T follicular helper cell (primary cell): ENCODE measurements around the gene CHURC1.

Experiments
- DNase-seq: peaks from one replicate; pipeline ENCODE4 v3.0.0-alpha.2; 2020; ENCODE audit warnings: low read depth

The CHURC1 gene

DNA sequence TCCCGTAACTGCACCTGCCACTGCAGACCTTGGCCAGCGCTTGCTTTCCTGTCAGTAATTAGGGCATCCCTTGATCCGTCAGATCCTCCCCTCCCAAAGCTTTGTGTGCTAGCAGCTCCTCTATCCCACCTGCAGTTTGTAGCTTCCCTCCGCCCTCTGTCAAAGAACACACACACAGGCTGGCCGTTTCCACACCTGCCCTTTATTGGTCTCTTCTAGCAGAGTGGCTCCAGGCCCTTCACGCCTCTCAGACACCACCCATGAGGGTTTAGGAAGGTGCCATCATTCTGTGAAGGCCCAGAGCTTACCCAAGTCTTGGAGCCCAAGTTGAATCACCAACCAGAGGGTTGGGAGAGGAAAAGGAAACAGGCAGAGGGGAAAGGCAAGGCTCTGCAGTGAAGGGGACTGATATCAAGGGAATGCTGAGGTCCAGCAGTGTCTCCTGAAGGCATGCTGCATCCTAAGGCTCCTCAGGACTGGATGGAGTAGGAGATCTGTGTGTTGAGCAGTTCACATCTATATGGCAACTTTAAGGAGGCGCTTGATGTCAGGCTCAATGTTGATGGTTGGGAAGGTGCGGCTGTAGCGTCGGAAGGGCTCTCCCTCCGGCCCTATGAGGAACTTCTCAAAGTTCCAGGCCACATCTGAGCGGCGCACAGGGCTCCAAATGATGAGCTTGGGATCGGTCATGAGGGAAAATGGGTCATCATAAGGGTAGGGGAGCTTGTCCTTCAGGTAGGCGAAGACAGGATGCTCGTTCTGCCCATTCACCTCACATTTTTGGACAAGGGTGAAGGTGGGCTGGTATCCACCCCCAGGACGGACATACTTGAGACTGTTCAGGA, 24.9 kb downstream of the CHURC1 start:
- no peak for DNase-seq

DNA sequence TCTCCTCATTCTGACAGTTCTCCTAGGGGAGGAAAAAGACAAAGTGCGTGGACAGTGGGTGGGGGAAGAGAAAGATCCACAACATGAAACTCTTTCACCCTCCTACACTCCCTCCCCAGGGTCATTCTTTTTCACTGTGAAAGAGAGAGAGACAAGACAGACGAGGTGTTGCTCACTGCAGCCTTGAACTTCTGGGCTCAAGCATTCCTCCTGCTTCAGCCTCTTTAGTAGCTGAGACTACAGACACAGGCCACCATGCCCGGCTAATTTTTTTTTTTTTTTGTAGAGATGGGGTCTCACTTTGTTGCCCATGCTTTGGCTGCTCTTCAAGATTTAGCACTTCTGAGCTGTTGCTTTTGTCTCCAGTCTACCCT, 25.5 kb downstream of the CHURC1 start:
- no peak for DNase-seq

DNA sequence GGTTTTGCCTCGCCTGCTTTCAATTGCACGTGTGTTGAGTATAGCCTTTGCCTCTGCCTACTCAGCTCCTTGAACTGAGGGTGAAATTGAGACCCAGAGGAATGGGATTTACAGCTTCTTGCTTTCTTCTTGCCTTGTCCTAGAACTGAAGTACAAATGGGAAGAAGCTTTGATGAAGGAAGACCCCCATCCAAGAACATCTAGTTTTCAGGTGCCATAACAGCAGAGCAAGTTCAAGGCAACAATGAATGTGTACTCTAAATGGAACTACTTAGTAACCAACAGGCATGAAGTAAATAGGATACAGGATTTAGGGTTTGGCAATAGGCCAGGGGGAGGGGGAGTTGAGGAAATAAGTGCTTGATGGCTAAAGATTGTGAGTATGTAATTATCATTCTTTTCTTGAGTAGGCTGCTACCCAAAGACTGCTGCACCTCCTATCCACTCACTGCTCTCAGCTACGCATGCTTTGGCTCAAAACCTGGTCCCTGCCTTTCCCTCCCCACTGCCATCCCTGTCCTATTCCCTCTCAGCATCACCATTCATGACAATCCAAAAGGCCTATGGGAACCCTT, 26.2 kb downstream of the CHURC1 start:
- DNase-seq: no peak

DNA sequence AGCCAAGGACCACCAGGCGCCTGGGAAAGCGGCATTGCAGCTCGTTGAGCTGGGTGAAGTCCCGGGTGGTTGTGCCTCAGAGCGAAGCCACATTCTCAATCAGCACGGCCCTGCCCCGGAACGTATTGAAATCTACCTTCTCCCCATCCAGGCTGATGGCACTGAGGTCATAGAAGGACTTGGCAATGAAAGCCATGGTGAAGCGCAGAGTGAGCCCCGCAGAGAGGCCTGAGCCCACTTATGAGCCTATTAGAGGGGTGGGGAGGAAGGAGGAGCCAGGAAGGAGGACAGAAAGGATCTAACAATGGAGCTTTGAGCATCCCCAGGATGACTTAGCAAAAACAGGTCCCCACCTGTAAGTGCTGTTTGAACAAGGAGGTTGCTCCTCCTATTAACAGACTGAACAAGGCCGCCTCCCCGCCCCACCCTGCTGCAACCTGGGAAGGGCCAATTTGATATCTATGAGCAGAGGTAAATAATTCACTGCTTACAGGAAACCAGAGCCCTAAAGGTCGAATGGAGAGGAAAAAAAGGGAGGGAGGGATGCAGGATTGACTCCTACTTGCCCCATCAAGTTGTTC, 28.4 kb downstream of the CHURC1 start, which contains the start of gene GPX2:
Gene GPX2 (minus strand): TSS at position 215 of the 581 bp plus-strand sequence. CDS start 19 bp downstream, at position 196.
- no peak for DNase-seq

DNA sequence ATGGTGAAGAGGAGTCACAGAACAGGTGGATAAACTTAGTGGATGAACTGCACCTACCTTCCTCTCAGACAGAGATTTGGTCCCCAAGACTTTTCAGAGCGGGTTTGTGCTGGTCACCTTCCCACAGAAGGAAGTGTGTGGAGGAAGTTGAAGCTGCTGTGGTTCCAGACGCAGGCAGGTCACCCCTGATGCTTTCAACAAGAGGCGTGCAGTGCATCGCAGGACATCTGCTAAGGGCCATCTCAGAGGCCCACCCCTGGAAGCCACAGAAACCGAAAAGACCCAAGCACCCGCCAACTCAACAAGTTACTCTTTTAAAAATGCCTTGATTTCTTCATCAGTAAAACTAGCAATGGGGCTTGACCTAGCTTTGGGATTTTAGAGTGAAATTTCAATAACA, 29.3 kb downstream of the CHURC1 start:
- no peak for DNase-seq

DNA sequence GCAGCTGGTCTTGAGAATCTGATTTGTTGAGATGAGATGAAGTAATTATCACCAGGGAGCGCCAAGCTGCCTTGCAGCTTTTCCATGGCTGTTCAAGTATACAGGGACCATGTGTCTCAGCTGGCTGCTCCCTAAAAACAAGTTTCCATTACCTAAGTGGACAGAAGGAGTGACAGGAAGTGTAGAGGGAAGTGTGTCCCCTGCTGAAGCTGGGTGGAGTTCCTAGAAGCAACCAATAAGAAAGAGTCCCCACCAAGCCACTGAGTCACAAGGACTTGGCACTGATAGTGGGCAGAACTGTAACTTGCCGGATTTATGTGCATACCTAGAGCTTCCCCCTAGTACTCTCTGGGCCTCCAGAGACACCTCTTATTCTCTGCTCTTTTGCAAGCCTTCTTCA, 29.8 kb downstream of the CHURC1 start:
- DNase-seq: no peak

DNA sequence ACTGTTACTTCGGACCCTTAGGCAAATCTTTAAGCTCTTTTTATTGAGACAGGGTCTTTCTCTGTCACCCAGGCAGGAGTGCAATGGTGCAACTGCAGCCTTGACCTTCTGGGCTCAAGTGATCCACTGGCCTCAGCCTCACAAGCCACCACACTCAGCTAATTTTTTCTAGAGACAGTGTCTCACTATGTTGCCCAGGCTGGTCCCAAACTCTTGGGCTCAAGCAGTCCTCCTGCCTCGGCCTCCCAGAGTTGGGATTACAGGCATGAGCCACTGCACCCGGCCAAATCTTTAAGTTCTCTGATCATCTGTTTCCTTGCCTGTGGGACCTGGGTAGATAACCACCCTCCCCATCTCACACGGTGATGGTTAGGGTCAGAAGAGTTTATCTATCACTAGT, 30.6 kb downstream of the CHURC1 start:
- DNase-seq: no peak

DNA sequence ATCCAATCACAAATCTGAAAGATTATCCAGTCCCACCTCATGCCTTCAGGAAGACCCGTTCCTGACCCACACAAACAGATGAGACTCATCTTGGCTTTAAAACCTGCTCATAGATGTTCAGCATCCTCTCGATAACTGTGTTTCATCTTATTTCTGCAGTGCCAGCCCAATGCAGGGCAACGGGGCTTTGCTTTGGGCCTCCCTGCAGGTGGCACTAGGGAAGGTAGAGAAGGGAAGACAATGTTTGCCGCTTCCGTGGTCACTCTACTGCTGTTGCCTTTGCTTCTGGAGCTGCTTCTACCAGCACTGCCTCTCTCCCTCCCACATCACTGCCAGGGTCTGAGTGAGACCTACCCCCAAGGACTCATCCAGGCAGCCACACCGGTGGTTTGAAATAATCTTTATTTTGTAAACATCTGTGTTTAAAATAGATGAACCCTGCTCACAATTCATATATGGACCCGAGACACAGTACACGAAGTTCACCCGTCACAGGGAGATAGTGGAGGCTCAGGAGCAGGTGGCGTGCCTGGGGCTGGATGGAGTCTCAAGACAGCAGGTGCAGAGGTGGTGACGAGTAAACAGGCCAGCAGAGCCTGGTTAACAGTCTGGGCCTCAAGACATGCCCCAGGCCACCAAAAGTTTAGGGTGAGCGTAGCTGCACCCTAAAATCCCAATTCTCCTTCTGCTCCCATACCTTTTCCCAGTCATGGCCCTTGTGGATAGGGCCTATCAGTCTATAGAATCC, 31.4 kb downstream of the CHURC1 start:
- DNase-seq: no peak

DNA sequence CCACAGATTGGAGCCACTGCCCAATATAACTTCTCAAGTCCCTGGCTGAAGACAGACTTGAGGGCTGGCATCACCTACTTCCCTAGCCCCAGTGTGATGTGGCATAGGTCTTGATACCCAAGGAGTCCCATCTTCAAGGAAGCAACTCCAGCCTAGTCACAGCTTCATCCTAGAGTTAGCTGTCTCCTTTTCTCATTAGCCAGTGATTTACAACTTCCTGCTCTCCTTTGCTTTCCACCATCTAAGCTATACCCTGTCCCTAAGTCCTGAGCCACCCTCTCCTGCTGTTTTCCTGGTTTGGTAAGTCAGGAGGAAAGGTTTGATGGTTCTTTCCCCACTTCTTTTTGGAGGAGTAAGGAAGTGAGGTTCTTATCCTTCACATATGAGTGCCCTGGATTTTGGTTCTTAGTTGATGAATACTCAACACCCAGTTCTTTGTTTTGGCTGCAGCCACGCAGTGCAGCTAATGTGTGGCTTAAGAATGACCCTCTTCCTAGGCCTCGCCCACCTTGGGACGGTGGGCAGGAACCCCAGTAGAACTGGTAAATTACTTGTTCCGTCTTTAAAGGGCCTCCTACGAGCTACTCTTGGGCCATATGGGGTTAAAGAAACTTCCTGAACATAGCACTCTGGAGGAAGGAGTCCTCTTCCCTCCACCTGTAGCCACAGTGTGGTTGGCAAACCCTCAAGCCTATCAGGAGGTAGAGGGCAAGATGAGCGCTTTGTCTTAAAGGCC, 32.2 kb downstream of the CHURC1 start:
- no peak for DNase-seq

DNA sequence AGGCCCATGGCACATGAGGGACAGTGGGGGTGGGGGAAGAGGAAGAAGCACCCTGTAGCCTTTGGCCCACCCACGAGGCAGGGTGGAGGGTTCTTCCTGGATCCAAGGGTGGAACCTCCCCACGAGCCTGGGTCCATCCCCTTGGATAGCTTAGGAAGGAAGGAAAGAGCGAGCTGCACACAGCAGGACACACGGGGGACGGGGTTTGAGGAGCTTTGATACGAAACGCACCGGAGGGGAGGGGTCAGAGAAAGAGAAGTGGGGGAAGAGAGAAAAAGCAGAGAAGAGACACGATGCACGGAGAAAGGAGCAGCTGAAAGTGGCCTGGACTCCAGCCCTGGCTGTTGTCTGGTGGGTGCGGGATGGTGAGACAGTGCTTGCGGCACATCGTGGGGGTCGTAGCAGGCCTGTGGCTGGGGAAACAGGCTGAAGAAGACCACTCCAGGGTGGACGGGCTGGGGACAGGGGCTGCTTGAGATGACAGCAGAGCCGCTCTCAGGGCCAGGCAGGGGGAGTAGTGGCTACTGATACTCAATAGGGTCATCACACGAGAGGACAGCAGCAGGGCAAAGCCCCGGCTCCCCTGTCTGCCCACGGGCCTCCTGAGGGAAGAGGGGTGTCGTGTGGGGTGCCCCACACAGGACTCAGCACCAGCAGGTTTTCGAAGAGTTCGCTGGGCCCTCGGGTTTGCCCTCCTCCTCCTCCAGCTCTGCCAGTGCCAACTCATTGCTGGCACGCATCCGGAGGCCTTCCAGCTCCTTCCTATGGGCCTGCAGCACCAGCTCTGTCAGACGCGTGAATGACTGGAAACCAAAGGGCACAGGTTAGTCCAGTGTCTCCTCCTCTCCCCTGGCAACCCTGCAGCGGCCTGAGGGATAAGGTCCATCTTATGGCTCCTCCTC, 33.7 kb downstream of the CHURC1 start:
- no peak for DNase-seq

DNA sequence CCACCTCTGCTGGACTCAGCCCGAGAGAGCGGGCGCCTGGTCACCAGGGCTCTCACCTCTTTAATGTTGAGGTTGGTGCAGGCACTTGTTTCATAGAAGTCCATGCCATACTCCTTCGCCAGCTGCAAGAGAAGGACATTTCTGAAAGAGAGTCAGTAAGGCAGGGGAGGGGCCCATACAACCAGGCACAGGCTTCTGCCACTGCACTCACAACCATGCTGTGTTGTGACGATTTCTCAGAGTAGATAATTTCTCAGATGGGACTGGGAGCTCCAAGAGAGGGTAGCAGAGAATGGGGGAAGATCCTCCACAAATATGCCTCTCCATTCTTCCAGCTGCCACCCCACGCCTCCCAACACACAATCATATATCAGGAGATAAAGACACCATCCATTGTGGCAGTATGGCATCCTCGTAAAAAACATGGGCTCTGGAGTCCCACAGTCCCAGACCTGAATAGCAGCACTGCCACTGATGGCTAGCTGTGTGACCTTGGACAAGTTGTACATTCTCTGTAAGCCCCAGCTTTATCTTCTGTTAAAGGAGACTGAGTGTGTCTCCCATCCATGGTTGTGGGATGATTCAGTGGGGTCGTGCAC, 34.5 kb downstream of the CHURC1 start:
- DNase-seq: no peak

DNA sequence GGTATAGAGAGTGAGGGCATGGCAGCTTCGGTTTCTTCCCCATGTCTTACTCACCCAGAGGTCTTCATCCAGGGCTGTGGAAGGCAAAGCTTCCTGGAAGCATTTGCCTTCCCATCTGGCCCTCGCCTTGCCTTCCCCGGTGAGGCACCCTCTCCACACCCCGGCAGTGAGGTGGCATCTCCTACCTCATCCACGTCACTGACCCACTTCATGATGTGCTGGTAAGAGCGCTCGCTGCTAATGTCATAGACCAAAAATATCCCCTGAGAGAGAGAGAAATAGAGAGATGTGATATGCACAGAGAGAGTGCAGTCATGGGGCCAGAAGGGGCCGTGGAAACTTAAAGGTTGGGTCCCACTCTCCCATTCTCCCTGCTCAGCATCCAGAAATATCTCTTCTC, 36.6 kb downstream of the CHURC1 start:
- no peak for DNase-seq

DNA sequence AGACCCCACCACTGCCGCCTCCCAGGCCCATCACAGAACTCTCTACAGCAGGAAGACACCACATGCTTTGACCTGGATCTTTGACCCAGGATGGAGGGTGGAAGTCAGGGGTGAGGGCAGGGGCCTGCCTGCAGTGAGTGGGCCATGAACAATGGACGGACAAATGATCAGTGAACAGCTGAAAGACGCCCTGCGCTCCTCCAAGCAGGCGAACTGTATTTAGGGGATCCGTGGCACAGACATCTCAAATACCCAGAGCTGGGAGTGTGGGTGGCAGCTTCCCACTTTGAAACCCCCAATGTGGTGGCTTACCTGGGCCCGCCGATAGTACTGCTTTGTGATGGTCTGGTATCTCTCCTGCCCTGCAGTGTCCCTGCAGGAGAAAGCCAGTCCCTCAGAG, 37.0 kb downstream of the CHURC1 start:
- DNase-seq: no peak

DNA sequence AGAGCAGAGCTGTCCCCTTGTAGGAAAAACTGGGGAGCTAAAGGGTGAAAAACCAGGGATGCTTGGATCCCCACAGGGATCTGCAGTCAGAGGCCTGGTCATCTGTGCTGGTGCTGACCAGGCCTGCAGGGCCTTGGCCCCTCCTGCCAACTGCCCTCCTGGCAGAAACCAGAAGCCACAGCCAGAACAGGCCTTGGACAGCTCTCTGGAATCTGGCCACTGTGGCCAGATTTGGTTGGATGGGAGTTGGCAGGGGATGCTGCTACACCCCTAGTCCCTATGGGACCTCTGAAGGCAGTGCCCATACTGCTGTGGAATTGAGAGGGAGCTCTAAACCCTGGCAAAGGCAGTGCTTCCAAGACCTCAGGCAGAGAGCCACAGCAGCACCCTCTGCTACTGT, 37.5 kb downstream of the CHURC1 start:
- no peak for DNase-seq

DNA sequence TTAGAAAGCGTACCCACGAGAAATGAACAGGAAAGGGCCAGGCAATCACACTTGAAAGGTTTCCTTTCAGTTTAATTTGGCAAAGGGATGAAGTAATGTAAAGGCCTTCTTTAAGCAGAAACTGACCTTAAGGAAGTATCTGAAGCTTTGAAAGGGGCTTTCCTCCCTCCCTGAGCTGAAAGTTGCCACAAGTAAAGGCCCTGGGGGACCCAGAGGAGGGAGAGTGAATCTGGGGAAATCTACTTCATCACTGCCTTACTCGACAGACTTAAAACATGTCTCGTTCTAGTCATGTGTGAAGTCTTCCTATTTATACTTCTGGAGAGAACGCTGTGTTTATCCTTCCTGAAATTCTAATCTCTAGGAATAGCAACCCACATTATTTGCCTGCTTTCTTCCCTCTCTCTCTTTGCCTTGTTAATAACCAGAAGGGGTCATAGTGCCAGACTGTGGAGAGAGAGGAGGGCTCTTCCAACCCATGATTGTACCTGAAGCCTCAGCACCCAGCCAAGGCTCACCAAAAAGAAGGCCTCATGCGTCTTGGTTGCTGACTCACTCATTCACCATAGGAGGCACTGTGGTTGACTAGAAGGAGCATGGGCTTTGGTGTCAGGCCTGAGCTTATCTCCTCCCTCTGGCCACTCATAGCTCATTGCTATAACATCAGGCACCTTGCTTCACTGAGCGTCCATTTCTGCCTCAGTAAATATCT, 38.5 kb downstream of the CHURC1 start:
- DNase-seq: no peak

DNA sequence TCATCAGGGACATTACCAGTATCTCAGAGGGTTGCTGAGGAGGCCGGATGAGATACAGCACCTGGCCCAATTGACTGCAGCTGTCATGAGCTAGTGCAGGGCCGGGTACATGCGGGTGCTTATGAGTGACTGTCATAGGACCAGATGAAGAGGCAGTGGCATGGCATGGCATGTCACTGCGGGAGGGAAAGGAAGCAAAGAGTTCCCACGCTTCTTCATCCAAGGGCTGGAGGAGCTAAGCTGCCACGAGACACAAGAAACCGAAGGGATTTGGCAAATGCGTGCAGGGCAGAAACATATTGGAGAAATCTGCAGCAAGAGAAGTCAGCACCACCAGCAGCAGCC, 39.0 kb downstream of the CHURC1 start:
- DNase-seq: no peak

DNA sequence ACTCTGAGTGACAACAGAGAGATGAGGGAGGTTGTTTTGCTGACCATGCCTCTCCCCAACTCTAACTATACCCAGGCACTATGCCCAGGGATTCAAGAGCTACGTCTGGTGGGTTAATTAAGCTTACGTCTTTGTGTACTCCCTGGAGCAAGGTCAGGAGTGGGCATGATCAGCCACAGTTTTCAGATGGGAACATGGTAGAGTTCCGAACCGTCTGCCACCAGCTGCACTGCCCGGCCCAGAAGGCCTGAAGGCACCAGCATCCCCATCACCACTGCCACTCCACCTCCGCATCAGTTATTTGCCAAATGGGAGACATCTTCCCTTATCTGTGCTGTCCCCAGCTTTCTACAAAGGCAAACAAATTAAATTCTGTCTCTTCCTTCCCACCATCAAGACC, 39.4 kb downstream of the CHURC1 start:
- no peak for DNase-seq

DNA sequence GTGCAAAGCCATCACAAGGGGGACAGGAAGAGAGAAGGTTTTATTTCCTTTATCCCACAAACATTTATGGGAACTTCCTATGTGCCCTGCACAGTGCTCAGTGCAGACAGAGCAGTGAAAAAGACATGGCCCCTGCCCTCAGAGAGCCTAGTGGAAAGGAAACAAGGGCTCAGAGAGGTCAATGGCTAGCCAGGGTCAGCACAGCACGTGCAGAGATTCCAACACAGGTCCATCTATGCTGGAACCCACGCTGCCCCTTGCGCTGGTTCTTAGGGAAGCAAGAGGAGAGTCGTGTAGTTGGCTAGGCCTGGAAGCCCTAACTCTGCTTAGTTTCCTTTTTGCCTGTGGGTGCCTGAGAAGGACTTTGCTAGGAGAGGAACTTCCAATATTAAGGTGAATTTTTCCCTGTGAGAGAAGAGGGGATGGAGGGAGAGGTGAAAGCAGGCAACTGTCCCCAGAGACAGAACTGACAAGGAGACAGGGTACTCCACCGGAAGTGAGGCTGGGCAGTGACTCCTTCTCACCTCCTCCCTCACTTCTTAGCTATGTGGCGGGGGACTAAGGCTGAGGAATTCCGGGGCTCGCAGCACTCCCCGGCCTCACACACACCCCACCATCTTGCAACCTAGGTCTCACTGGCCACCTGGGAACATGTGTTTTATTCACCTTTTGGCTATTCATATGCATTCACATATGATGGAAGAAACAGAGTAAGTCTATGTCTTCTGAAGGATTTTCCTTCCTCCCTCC, 40.4 kb downstream of the CHURC1 start:
- no peak for DNase-seq

DNA sequence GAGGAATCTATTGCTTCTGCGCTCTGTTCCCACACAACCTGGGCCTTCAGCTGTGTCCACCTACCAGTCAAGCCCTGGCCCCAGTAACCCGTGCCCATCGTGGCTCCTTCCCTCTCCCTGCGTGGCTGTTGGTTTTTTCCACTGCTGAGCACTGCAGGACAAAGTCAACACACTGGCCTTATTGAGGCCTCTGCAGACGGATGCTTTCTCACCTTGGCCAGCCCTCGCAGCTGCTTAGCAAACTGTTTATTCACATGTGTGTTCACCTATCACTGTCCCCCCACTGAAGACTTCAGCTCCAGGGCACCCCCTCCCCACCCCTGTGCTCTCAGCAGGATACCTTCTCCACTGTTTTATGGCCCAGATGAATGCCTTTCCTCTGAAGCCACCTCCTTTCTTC, 41.0 kb downstream of the CHURC1 start:
- no peak for DNase-seq
